HFFc6 (cell line): ENCODE data around the gene DLX3. TPM values are rescaled to one million over a fixed set of nuclear protein-coding genes. Genes with fewer than 3 reads are reported as not detected.

Experiments used
- DNase-seq: peaks from one replicate; pipeline ENCODE4 v3.0.0-alpha.2; 2018
- H3K27ac Mint-ChIP-seq: 2 replicates; pipeline ENCODE4 v1.8.0; 2020; ENCODE audit warnings: mild to moderate bottlenecking, mixed read lengths
- H3K27me3 Mint-ChIP-seq: 2 replicates; pipeline ENCODE4 v1.8.0; 2021; ENCODE audit warnings: mild to moderate bottlenecking, moderate library complexity, mixed read lengths; ENCODE audit not compliant: insufficient read depth
- H3K36me3 Mint-ChIP-seq: 2 replicates; pipeline ENCODE4 v1.8.0; 2021; ENCODE audit warnings: low read depth, mixed read lengths
- H3K4me1 Mint-ChIP-seq: 2 replicates; pipeline ENCODE4 v1.8.0; 2020; ENCODE audit warnings: low read depth, mixed read lengths
- H3K4me3 Mint-ChIP-seq: 2 replicates; pipeline ENCODE4 v1.8.0; 2020; ENCODE audit warnings: mild to moderate bottlenecking, moderate library complexity, mixed read lengths
- H3K9me3 Mint-ChIP-seq: 2 replicates; pipeline ENCODE4 v1.8.0; 2020; ENCODE audit warnings: mild to moderate bottlenecking, mixed read lengths
- total RNA-seq, 6 experiments: library from RNA; stranded (reverse); fragmentation: NEBNext Ultra II Directional; extraction: Animal tissue kit (Norgen Biotek cat#: 25700); gene quantifications; 2 replicates in 1 of 6; 3 replicates in 5 of 6; pipeline ENCODE4 v1.2.3, GENCODE V29; 2021
- TF ChIP-seq, protein P1 (sequence below): fragments of 200-600 bp; sonication (generic); IDR thresholded peaks from 2 replicates; pipeline ENCODE4 v1.5.0; 2021; ENCODE audit warnings: antibody characterized with exemption, mild to moderate bottlenecking

DLX3 gene
- total RNA-seq, 6 experiments from 2014 or later = not detected

DNA sequence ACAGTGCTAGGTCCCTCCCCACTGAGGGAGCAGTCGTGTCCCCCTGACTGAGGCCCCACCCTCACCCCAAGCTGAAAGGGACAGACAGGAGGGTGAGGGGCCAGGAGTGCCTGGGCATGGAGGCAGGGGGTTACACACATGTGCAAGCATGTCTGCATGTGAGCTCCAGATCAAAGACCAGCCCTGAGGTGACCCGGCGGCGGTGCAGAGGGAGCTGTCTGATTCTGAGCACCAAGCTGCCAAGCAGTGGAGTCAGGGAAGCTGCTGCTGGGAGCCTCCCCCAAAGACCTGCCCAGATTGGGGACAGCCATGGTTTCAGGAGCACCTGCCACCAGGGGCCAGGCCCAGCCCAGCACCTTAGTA is 5.5 kb downstream of the DLX3 start:
- Mint-ChIP-seq H3K27ac (no peak overlapping the region), H3K27me3 (peaks cover 70% of the 10 kb centered on the region)
- no peak for DNase-seq

DNA sequence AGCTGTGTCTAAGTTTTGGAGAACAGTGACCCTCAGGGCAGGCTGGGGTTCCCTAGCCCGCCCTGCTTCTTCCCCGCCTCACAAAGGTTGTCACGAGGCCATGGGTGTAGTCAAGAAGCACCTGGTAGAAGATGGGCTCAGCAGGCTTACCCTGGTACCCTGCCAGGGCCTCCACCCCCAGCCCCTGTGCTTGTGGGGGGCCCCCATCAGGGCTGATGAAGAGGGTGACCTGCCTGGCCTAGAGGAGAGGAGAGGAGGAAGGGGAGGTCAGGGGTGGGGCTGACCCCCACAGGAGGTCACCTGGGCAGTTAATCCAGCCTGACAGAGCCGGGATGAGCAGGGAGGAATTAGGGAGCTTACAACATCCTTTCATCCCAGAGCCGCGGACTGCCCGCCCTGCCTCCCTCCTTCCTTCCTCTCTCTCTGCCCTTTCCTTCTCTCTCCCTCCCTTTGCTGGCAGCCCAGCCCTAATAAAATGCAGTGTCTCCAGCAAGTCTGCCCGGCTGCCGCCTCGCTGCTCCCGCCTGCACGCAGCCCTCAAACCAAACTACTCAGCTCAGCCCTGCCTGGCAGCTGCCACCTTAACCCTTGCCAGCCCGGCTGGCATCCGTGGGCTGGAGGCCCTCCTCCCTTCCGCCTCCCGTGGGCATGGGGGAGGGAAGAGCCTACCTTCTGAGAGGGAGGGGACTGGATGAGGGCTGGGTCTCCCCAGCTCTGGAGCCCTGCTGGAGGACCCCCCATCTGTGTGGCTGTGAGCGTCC is 7.2 kb downstream of the DLX3 start:
- Mint-ChIP-seq H3K27me3 (peaks cover 66% of the 10 kb centered on the region), H3K27ac (no peak overlapping the region), H3K4me3 (no peak overlapping the region), H3K9me3 (no peaks in the 10 kb centered on the region), H3K36me3 (no peaks in the 10 kb centered on the region), H3K4me1 (peaks cover 8% of the 10 kb centered on the region; the same call in 1 of the 2 replicates)
- DNase-seq = peak; percentile 67
- TF ChIP-seq, protein P1, sequence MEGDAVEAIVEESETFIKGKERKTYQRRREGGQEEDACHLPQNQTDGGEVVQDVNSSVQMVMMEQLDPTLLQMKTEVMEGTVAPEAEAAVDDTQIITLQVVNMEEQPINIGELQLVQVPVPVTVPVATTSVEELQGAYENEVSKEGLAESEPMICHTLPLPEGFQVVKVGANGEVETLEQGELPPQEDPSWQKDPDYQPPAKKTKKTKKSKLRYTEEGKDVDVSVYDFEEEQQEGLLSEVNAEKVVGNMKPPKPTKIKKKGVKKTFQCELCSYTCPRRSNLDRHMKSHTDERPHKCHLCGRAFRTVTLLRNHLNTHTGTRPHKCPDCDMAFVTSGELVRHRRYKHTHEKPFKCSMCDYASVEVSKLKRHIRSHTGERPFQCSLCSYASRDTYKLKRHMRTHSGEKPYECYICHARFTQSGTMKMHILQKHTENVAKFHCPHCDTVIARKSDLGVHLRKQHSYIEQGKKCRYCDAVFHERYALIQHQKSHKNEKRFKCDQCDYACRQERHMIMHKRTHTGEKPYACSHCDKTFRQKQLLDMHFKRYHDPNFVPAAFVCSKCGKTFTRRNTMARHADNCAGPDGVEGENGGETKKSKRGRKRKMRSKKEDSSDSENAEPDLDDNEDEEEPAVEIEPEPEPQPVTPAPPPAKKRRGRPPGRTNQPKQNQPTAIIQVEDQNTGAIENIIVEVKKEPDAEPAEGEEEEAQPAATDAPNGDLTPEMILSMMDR = no peak

More for the DNA sequence above, 5.5 kb downstream of the DLX3 start:
- no peaks in the 10 kb centered on the region for H3K36me3 Mint-ChIP-seq
- peaks cover 16% of the 10 kb centered on the region for H3K4me1 Mint-ChIP-seq
- no peak overlapping the region for H3K4me3 Mint-ChIP-seq
- TF ChIP-seq, protein P1 = no peak
- H3K9me3 Mint-ChIP-seq = no peaks in the 10 kb centered on the region

DNA sequence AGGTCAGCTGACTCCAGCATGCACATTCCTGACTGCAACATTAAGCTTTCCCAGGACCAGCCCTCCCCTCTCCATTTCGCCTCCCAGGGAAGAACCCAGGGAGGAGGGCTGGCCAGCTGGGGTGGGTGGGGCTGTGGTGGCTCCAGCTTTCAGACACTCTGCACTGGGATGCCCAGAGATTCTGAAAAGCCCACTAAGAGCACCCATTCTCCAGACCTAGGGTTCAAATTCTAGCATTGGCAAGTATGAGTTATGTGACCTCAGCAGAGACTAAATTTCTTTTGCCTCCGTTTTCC is 7.8 kb downstream of the DLX3 start:
- no peak overlapping the region for H3K4me3 Mint-ChIP-seq
- H3K4me1 Mint-ChIP-seq = peaks cover 8% of the 10 kb centered on the region; the same call in 1 of the 2 replicates
- TF ChIP-seq, protein P1 = no peak
- H3K9me3 Mint-ChIP-seq = no peaks in the 10 kb centered on the region
- no peak overlapping the region for H3K27ac Mint-ChIP-seq
- no peak for DNase-seq
- peaks cover 65% of the 10 kb centered on the region for H3K27me3 Mint-ChIP-seq
- no peaks in the 10 kb centered on the region for H3K36me3 Mint-ChIP-seq

DNA sequence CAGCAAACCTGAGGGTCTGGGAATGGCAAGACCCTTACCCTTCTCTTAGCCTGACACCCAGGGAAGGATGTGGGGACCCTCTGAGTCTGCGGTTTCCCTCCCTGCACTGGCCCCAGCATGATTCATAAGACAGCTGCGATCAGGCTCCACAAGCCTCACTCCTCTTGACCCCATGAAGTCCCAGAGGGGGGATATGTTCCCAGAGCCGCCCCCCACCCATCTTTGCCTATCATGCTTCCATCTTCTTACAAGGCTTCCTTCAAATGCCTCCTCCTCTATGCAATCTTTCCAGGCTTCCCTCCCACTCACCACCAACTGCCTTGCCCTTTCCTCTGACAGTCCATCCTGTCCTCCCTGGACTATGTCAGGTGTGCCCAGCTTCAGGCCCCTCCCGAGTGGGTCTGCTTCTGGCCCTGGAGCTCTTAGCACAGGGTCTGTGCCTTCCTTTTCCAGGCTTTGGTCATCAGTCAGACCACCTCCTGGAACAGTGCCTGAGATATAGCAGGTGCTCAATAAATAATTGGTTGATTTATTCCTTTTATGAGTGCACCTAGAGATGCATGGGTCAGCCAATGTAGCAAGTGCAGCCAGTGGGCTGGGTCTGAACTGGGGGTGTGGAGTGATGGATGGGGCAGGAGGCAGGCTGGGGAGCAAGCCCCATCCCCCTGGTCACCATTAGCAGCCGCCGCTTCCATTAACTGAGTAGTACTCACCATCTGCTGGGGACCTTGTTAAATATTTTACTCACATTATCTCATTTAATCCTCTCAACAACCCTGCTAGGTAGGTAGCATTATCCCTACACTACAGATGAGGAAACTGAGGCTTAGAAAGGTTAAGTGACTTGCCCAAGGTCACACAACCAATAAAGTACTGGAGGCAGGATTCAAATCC is 8.4 kb downstream of the DLX3 start:
- no peak for DNase-seq
- H3K27ac Mint-ChIP-seq = no peak overlapping the region
- peaks cover 69% of the 10 kb centered on the region for H3K27me3 Mint-ChIP-seq
- no peak overlapping the region for H3K4me3 Mint-ChIP-seq
- H3K9me3 Mint-ChIP-seq = no peaks in the 10 kb centered on the region
- H3K4me1 Mint-ChIP-seq = peaks cover 8% of the 10 kb centered on the region; the same call in 1 of the 2 replicates
- TF ChIP-seq, protein P1 = no peak
- no peaks in the 10 kb centered on the region for H3K36me3 Mint-ChIP-seq

DNA sequence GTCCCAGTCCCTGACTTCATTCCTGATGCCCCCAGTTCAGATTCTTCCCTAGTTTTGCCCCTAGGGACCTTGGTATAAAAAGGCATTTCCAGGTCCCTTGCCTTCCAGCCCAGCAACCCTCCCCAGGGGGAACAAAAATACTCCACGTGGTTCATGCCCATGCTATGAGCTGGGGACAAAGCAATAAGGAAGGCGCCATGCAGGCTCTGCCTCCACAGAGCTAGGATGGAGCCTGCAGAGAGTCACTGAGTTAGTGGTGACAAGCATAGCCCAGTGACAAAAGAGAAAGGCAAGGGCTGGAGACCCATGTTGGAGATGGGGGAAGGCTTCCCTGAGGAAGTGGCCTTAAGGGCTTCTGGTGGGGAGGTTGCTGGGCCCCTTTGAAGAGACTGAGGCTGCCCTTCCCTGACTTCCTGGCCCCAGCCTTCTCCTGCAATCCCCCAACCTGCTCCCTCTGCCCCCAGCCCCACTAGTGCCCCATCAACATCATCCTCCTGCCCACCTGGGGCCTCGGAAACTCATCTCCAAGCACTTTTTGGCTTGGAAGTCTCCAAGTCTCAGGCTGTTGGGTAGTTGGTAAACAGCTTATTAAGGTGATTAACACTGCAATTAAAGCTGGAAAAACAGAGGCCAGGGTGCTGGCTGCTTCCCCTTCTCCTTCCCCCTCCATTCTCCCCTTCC is 9.6 kb downstream of the DLX3 start:
- Mint-ChIP-seq H3K4me3 (no peak overlapping the region), H3K4me1 (peaks cover 8% of the 10 kb centered on the region; the same call in 1 of the 2 replicates), H3K27me3 (peaks cover 67% of the 10 kb centered on the region), H3K9me3 (no peaks in the 10 kb centered on the region), H3K36me3 (no peaks in the 10 kb centered on the region), H3K27ac (no peak overlapping the region)
- no peak for DNase-seq
- TF ChIP-seq, protein P1 = no peak
